Esophagus squamous epithelium (tissue), 4 donors: ENCODE data around the gene KLHL20.

ENCODE experiments used
- POLR2A ChIP-seq, 4 donors: fragments of 450-650 bp; IDR thresholded peaks; one replicate each; pipeline ENCODE4 v1.6.1; 2017; ENCODE audit warnings: antibody characterized with exemption in 4 of 4, mild to moderate bottlenecking in 4 of 4, moderate library complexity in 3 of 4
- TF ChIP-seq, protein P1 (sequence below), 6 experiments: fragments of 450-650 bp in 4 of 6; fragments of 200-600 bp in 2 of 6; sonication (generic) in 2 of 6; IDR thresholded peaks; one replicate each; pipeline ENCODE4 v1.5.1; 2016 to 2019; ENCODE audit warnings: antibody characterized with exemption in 6 of 6, mild to moderate bottlenecking in 4 of 6, moderate library complexity in 4 of 6

DNA sequence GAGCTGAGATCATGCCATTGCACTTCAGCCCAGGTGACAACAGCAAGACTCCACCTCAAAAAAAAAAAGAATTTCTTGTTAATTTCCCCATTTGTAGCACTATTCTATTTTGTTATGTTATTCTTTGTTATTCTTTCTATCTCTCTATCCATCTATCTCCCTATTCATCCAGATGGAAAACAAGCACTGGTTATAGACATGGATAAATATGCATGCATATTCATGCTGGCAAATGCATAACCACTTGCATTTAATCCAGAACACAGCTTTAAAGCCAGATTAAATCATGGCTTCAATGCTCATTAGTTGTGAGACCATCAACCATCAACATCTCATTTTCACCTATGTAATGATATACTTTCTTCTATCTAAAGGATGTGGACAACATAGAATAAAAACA is 21.5 kb upstream of the KLHL20 start:
- TF ChIP-seq, protein P1, sequence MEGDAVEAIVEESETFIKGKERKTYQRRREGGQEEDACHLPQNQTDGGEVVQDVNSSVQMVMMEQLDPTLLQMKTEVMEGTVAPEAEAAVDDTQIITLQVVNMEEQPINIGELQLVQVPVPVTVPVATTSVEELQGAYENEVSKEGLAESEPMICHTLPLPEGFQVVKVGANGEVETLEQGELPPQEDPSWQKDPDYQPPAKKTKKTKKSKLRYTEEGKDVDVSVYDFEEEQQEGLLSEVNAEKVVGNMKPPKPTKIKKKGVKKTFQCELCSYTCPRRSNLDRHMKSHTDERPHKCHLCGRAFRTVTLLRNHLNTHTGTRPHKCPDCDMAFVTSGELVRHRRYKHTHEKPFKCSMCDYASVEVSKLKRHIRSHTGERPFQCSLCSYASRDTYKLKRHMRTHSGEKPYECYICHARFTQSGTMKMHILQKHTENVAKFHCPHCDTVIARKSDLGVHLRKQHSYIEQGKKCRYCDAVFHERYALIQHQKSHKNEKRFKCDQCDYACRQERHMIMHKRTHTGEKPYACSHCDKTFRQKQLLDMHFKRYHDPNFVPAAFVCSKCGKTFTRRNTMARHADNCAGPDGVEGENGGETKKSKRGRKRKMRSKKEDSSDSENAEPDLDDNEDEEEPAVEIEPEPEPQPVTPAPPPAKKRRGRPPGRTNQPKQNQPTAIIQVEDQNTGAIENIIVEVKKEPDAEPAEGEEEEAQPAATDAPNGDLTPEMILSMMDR (IDR thresholded peaks at IDR 0.05): no peak
- TF ChIP-seq POLR2A (IDR thresholded peaks at IDR 0.05): no peak
